NCI-H2107 treated with DMSO at 0.1 percent for 48 hours (cell line): ENCODE data around the gene ZNF296.

Experiments used
- DNase-seq: peaks from one replicate; lab custom pipeline; 2025; ENCODE audit not compliant: unreplicated experiment; lab: John Stamatoyannopoulos, UW

The ZNF296 gene

DNA sequence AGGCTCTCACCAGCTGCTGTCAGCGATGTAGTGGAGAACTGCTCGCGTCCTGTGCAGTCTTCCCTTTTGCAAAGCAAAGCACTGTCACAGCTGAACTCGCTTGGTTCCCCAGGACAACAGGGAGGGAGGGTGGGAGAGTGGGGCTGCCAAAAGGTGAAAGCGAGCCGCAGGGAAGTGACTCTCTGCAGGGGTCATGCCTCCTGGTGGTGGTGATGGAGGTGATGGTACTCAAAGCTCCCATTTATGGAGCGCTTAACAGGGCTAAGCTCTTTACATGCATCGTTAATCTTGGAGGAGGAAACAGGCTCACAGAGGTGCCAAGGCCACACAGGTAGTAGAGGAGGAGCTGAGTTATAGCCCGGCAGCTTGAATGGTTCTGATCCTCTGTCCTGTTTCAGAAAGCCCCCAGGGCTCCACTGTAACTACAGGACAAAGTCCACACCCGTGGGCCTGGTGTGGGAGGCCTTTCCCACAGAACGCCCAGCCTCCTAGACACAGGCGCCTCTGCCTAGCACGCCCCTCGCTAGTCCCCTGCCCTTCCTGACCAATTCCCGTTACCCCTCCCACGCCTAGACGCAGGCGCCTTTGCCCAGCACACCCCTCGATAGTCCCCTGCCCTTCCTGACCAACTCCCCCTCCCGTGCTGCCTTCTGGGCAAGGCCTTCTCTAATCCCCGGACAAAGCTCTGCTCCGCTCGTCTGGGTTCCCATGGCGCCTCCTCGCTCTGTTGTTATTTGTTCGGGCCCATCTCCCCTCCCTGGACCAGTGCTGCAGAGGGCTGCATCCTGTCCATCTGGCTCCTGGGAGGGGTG lies 27.4 kb upstream of the ZNF296 start:
- peak; percentile 90 for DNase-seq

GRCh38 chr19:45103156-45103507 lies 26.9 kb upstream of the ZNF296 start:
- DNase-seq = peak; percentile 48

GRCh38 chr19:45102481-45102880 lies 26.2 kb upstream of the ZNF296 start:
- DNase-seq = no peak

DNA sequence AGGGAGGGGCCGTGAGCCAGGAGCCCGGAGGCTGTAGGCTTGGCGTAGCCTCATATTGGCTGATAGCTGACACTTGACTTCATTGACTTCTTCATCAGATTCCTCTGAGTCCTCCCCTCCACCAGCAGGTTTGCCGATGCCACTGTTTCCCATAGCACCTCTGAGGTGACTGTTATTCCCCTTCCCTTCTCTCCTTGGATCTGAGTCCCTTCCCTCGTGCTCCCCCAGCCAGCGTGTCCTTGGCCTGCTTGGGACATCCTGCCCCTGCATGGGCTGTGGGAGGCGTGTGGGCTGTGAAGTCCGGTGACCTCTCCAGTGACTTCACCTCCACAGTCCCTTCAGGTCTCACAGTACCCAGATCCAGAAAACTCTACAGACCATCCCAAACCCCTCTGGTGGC lies 25.5 kb upstream of the ZNF296 start:
- no peak for DNase-seq

- DNase-seq = no peak
Measured at GRCh38 chr19:45100846-45101252, 24.6 kb upstream of the ZNF296 start.

DNA sequence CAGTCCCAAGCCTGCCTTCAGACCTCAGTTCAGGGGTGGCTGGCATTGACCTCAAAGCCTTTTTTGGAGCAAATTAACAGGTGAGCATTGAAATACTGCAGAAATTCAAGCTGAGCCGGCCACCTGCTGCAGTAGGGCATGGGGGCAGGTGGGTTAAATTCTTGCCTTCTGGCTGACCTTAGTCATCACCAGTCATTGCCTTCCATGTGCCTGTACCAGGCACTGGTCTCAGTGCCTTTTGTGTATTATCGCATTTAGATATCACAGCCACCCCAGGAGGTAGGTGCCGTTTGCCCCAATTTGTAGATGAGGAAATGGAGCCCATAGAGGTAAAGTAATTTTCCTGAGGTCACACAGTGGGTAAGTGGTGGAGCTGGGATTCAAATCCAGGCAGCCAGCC lies 23.9 kb upstream of the ZNF296 start:
- DNase-seq = no peak

GRCh38 chr19:45099467-45100191 lies 23.4 kb upstream of the ZNF296 start:
- DNase-seq = no peak

DNA sequence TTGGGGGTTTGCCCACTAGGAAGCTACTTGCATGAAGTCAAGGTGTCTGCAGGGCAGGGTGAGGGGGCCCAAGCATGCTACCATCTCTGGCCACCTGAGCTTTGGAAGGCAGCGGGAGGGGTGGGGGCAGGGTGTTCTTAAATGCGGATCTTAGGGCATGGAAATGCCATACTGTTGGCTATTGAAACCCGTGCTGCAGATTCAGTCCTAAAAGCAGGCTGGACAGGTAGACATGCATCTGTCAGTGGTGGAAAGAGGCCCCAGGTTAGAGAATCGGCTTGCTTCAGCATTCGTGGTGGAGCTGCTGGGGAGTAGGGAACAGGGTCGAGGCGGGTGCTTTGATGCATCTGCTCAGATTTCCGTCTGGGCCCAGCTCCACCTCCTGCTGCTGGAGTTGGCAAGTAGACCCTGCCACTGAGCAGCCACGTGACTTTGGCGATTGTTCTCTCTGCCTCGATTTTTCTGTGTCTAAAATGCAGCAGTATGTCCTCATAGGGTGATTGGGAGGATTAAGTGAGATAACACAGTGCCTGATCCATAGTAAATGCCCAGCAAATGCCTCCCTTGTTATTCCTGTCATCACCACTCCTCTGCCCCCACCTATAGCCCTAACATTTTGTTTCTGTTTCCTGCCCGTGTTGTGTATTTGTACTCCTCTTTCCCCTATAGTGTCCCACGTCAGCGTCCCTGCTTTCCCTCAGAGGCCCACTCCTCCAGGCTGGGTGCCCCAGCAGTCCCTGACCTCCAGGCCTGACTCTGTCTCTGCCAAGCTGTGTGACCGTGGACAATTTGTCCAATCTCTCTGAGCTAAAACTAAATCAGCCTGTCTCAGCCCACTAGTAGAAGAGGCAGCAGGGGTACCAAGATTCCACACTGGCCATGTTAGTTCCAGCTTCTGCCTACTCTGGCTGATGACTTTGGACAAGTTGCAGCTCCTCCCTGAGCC lies 22.5 kb upstream of the ZNF296 start:
- DNase-seq = peak; percentile 70

- no peak for DNase-seq
Measured at GRCh38 chr19:45097776-45098520, 21.7 kb upstream of the ZNF296 start.

DNA sequence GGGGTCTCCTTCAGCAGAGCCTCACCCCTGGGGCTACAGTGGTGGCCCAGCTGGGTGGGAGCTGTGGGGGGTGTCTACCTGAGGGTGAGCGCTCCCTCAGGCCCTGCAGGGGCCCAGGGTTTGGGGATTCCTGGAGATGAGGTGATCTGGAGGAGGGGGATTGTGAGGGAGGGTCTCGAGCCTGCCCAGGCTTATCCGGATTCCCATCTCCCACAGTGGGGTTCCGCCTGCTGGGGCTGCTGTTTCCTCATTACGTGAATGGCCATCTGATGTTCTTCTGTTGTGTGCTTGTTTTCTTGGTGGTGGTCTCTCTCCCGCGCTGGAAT lies 21.1 kb upstream of the ZNF296 start:
- no peak for DNase-seq

DNA sequence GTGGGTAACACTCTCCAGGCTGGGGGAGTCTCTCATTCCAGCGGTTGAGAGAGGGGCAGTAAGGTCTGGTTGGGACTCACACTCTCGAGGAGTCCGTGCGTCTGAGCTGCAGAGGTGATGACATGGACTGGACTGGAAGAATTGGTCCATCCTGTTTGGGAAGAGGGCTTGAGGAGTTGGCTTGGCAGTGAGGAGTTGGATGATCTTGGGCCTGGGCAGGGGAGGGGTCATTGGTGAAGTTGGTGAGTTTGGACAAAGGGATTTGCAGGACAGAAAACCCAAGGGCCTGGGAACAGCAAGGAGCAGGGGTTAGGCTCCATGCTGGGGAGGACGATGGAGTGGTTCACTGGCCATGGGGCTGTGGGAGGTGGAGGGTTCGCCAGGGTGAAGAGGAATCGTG lies 20.4 kb upstream of the ZNF296 start:
- no peak for DNase-seq

- DNase-seq = no peak
Measured at GRCh38 chr19:45095496-45096413, 19.5 kb upstream of the ZNF296 start.

GRCh38 chr19:45094707-45095106 lies 18.4 kb upstream of the ZNF296 start:
- no peak for DNase-seq

DNA sequence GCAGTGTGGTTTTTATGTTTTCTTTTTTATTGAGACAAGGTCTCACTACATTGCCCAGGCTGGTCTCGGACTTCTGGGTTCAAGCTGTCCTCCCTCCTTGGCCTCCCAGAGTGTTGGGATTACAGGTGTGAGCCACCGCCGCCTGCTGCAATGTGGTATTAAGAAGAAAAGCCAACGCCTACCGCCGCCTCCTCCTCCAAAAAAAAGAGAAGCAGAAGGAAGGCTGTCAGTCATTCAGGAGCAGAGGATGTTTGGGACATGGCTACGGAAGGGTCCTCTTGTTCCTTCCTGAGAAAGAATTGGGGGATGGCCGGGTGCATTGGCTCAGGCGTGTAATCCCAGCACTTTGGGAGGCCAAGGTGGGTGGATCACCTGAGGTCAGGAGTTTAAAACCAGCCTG lies 17.9 kb upstream of the ZNF296 start:
- DNase-seq = no peak

DNA sequence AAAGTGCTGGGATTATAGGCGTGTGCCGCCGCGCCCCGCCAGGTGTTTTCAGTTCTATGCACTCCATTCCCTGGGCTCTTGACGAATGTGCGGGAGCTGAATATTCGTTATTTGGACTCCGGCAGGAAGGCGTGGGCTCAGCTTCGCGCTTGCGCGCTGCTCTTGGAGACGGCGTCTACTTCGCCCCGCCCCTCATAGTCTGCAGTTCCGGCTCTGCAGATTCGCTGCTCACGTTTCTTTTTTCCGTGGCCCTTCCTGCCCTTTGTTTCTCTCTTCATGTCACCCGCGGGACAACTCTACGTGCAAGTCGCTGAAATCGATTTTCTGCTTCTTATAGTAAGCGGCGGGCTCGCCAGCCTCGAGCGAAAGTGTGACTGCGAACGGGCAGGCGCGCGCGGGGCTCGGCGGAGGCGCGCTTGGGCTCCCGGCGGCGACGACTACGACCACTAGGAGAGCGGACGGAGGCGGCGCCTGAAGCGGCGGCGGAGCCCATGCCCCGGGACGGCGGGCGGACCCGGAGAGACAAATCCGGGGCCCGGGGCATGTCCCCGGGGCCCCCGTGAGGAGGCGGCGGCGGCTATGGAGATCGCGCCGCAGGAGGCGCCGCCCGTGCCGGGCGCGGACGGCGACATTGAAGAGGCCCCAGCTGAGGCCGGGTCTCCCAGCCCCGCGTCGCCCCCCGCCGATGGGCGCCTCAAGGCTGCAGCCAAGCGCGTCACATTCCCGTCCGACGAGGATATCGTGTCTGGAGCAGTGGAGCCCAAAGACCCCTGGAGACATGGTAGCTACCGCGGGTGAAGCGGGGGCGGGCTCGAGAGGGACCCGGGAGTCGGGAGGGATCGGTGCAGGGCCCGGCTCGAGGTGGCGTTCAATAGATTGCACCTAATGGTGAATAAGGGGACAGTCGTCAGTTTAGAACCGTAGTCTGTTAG lies 16.7 kb upstream of the ZNF296 start, which contains the start of gene PPP1R37:
PPP1R37 (plus strand) TSS at position 433 of the 932 bp plus-strand sequence; CDS start at position 580, 147 bp downstream.
- DNase-seq = peak; percentile 90

DNA sequence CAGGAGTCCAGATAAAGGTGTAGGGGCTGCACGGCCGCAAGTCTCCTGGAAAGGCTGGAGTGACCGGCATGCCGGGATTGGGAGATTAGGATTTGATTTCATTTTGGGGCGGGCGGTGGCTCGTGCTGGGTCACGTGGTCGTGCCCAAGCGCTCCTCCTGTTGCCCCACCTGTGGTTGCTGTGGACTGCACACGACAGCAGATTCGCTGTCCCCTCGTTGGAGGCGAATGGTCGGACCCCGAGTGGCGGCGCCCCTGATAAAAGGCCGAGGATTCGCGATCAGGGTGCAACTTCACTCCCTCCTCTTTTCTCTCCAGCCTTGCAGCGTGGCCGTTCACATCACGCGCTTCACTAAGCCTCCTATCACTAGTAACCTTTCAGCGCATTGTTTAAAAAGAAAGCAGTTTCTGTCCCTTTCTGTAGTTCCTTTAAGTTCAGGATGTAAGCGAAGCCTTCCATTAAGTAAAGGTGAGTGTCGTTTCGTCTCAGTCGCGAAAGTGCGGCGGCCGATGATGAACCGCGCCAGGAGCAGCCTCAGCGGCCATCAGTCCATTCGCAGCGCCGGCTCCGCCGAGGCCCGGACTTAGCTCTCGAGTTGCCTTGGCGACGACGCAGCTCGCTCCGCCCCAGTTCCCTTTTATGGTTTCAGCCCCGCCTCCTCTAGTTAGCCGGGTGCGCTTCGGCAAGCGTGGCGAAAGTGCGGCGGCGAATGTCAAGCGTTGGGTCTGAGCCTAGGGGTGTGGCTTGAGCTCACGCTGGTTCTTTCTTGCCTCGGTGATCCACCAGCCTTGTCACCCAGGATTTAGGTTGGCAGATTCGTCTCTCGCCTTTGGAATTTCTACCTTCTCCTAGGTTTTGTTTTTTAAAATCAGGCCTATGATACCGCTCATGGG lies 15.0 kb upstream of the ZNF296 start:
- DNase-seq = peak; percentile 96

- DNase-seq = no peak
Measured at GRCh38 chr19:45090606-45091005, 14.3 kb upstream of the ZNF296 start.

DNA sequence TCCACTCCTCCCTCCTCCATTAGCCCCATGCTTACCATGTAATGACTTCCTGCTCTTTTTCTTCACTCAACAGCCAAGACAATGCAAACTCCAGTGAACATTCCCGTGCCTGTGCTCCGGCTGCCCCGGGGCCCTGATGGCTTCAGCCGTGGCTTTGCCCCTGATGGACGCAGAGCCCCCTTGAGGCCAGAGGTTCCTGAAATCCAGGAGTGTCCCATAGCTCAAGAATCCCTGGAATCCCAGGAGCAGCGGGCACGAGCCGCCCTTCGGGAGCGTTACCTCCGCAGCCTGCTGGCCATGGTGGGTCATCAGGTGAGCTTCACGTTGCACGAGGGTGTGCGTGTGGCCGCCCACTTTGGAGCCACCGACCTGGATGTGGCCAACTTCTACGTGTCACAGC lies 13.8 kb upstream of the ZNF296 start:
- DNase-seq = no peak
